HG02571 (cell line): ENCODE results near the gene ITGA2B.
"Not testable (repeated sequence)": the region's sequence is repeated elsewhere in the genome, so short reads cannot be mapped to it uniquely, and the experiment has no call there.

ENCODE experiments used
- ATAC-seq: cut with Tn5 transposase; IDR thresholded peaks from one replicate; pipeline ENCODE4 v1.9.1; 2021; ENCODE audit warnings: mild to moderate bottlenecking, moderate library complexity; ENCODE audit not compliant: unreplicated experiment

ITGA2B gene

GRCh38 chr17:44333371-44333770, 56.1 kb downstream of the ITGA2B start:
- ATAC-seq = no peak

- ATAC-seq = no peak
These were observed 58.1 kb downstream of the ITGA2B start for GRCh38 chr17:44331249-44331760.

GRCh38 chr17:44330263-44330662, 59.2 kb downstream of the ITGA2B start:
- not testable (repeated sequence) for ATAC-seq

- ATAC-seq = not testable (repeated sequence)
These were observed 59.9 kb downstream of the ITGA2B start for GRCh38 chr17:44329516-44329915.

- no peak for ATAC-seq
These were observed 61.6 kb downstream of the ITGA2B start for GRCh38 chr17:44327715-44328449.

GRCh38 chr17:44326861-44327444, 62.5 kb downstream of the ITGA2B start:
- peak; percentile 47 for ATAC-seq

GRCh38 chr17:44324571-44325275, 64.7 kb downstream of the ITGA2B start, which contains the start of gene SLC25A39:
TSS of gene SLC25A39 (minus strand) at chr17:44324823. CDS start at chr17:44323562, 1,261 bp downstream.
- ATAC-seq = peak; percentile 61

- peak; percentile 5 for ATAC-seq
These were observed 65.3 kb downstream of the ITGA2B start for GRCh38 chr17:44324092-44324570.

GRCh38 chr17:44323359-44324091, 65.9 kb downstream of the ITGA2B start:
- ATAC-seq = no peak

- no peak for ATAC-seq
These were observed 67.1 kb downstream of the ITGA2B start for GRCh38 chr17:44322236-44322895.
